GM23338 (cell line): ENCODE data around the gene NSG1. TPM values are rescaled to one million over a fixed set of nuclear protein-coding genes. Genes with fewer than 3 reads are reported as not detected.

ENCODE experiments used
- ATAC-seq: fragments of 200-7000 bp; cut with Tn5 transposase; 3 replicates; pipeline ENCODE4 v1.9.1; 2020
- DNase-seq: peaks from one replicate; pipeline ENCODE4 v3.0.0-alpha.2; 2015; ENCODE audit warnings: low spot score
- H2AFZ ChIP-seq: fragments of 200-600 bp; sonication (generic); 2 replicates; pipeline ENCODE4 v1.8.0; 2016; ENCODE audit warnings: antibody characterized with exemption, mild to moderate bottlenecking, moderate library complexity
- H3F3A ChIP-seq: fragments of 200-600 bp; sonication (generic); replicated peaks from 2 replicates; pipeline ENCODE4 v1.8.0; 2017; ENCODE audit warnings: antibody characterized with exemption, mixed run types, low read depth
- H3K27ac ChIP-seq: fragments of 200-600 bp; sonication (generic); 2 replicates; pipeline ENCODE4 v1.6.1; 2016; ENCODE audit warnings: low read depth
- H3K27me3 ChIP-seq: fragments of 200-600 bp; sonication (generic); 2 replicates; pipeline ENCODE4 v1.8.0; 2016; ENCODE audit warnings: mild to moderate bottlenecking, mixed run types, moderate library complexity; ENCODE audit not compliant: insufficient read depth
- H3K36me3 ChIP-seq: fragments of 200-600 bp; sonication (generic); 2 replicates; pipeline ENCODE4 v1.8.0; 2016; ENCODE audit warnings: mild to moderate bottlenecking; ENCODE audit not compliant: insufficient read depth
- H3K4me1 ChIP-seq: fragments of 200-600 bp; sonication (generic); 2 replicates; pipeline ENCODE4 v1.8.0; 2016; ENCODE audit warnings: mild to moderate bottlenecking, moderate library complexity; ENCODE audit not compliant: insufficient read depth
- H3K4me2 ChIP-seq: fragments of 200-600 bp; sonication (generic); 2 replicates; pipeline ENCODE4 v1.7.1; 2017; ENCODE audit warnings: mixed run types
- H3K4me3 ChIP-seq: fragments of 200-600 bp; sonication (generic); 2 replicates; pipeline ENCODE4 v1.6.1; 2016; ENCODE audit warnings: mixed run types
- H3K79me2 ChIP-seq: fragments of 200-600 bp; sonication (generic); replicated peaks from 2 replicates; pipeline ENCODE4 v1.8.0; 2017; ENCODE audit warnings: mild to moderate bottlenecking; ENCODE audit not compliant: insufficient read depth
- H3K9me2 ChIP-seq: fragments of 200-600 bp; sonication (generic); 2 replicates; pipeline ENCODE4 v1.8.0; 2017; ENCODE audit not compliant: insufficient read depth
- H4K20me1 ChIP-seq: fragments of 200-600 bp; sonication (generic); replicated peaks from 2 replicates; pipeline ENCODE4 v1.8.0; 2017; ENCODE audit warnings: mild to moderate bottlenecking; ENCODE audit not compliant: insufficient read depth
- H3K27ac Mint-ChIP-seq: 2 replicates; pipeline ENCODE4 v1.8.0; 2020; ENCODE audit warnings: inconsistent platforms, mild to moderate bottlenecking, moderate library complexity, mixed read lengths
- H3K27me3 Mint-ChIP-seq: 3 replicates; pipeline ENCODE4 v1.8.0; 2022; ENCODE audit warnings: low read depth, mild to moderate bottlenecking, moderate library complexity, mixed read lengths, inconsistent platforms; ENCODE audit not compliant: insufficient read depth, poor library complexity
- H3K36me3 Mint-ChIP-seq: 3 replicates; pipeline ENCODE4 v1.8.0; 2021; ENCODE audit warnings: low read depth, mild to moderate bottlenecking, inconsistent platforms, moderate library complexity, mixed read lengths
- H3K4me1 Mint-ChIP-seq: 3 replicates; pipeline ENCODE4 v1.8.0; 2020; ENCODE audit warnings: mild to moderate bottlenecking, inconsistent platforms, mixed read lengths
- H3K4me3 Mint-ChIP-seq: 3 replicates; pipeline ENCODE4 v1.8.0; 2021; ENCODE audit warnings: moderate library complexity, mild to moderate bottlenecking, inconsistent platforms, mixed read lengths
- H3K9me3 Mint-ChIP-seq: 3 replicates; pipeline ENCODE4 v1.8.0; 2020; ENCODE audit warnings: moderate library complexity, mild to moderate bottlenecking, inconsistent platforms, mixed read lengths
- CREB1 ChIP-seq: fragments of 250-450 bp; sonication (Bioruptor Pico); IDR thresholded peaks from 2 replicates; pipeline ENCODE4 v1.5.0; 2020; ENCODE audit warnings: low read depth, mild to moderate bottlenecking, moderate library complexity
- CTCF ChIP-seq, 2 experiments: fragments of 200-600 bp in 1 of 2; sonication (generic) in 1 of 2; conservative IDR thresholded peaks; 2 replicates each; pipeline versions ENCODE4 v1.5.1 to v1.6.1; 2016 to 2017; ENCODE audit warnings: antibody characterized with exemption in 2 of 2, low read depth in 2 of 2, mild to moderate bottlenecking in 2 of 2, moderate library complexity in 1 of 2
- EZH2phosphoT487 ChIP-seq: fragments of 200-600 bp; sonication (generic); IDR thresholded peaks from one replicate; pipeline ENCODE4 v1.8.1; 2018; ENCODE audit warnings: antibody characterized with exemption; ENCODE audit not compliant: unreplicated experiment
- STAT1 ChIP-seq: IDR thresholded peaks from one replicate; pipeline ENCODE4 v1.6.1; 2016; ENCODE audit warnings: antibody characterized with exemption; ENCODE audit not compliant: unreplicated experiment
- ZNF462 ChIP-seq: fragments of 250-450 bp; sonication (Bioruptor Pico); IDR thresholded peaks from 2 replicates; pipeline ENCODE4 v1.5.0; 2020; ENCODE audit warnings: mild to moderate bottlenecking, moderate library complexity
- polyA plus RNA-seq: library from polyadenylated mRNA; unstranded; fragments of >200 nt; fragmentation: Nextera tagmentation; extraction: Ambion mirVana; gene quantifications from 2 replicates; pipeline ENCODE4 v1.2.1, GENCODE V29; 2016
- total RNA-seq: library from RNA; depleted of rRNA; stranded (reverse); fragments of >200 nt; shearing (Covaris generic); gene quantifications from 2 replicates; pipeline ENCODE4 v1.2.3, GENCODE V29; 2014

NSG1 gene
- total and polyA plus RNA-seq, 2 experiments from 2014 or later: 17.4 to 34.5 TPM

DNA sequence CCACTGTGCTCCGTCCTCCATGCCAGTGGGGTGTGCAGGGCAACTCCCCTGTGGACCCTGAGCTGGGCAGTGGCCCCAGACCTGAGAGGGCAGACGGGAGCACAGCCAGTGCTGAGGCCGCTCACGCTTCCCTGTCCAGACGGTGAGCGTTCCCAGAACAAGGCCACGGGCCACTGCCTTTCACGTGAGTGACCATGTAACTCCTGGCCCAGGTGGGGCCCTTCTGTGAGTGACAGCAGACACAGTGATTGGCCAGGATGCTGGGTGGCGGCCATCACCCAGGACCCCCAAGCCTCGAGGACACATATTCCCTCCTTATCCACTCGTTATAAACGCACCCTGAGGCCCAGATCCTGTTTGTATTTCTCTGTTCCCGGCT is 10.5 kb downstream of the NSG1 start (continued):
- no peak for TF ChIP-seq ZNF462 (CRISPR knock-in tag)

DNA sequence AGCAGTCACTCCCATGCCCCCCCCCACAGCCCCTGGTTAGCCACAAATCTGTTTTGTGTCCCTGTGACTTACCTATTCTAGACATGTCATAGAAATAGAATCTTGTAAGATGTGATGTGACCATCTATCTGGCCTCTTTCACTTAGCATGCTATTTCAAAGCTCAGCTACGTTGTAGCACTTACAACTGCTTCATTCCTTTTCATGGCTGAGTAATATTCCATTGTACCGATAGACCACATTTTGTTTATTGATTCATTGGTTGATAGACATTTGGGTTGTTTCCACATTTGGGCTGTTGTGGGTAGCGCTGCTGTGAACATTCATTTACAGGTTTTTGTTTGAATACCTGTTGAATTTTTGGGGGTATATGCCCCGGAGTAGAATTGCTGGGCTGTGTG is 11.5 kb downstream of the NSG1 start:
- Mint-ChIP-seq H3K9me3 (no peaks in the 10 kb centered on the region; the same call in 1 of the 3 replicates), H3K27ac (no peak overlapping the region), H3K27me3 (peaks cover 18% of the 10 kb centered on the region), H3K4me1 (peaks cover 31% of the 10 kb centered on the region), H3K4me3 (no peak overlapping the region), H3K36me3 (peaks cover 50% of the 10 kb centered on the region)
- Histone ChIP-seq H3K27ac (no peak overlapping the region), H3K79me2 (0 out of 2 replicates have a peak, but pooled peaks cover 4% of the 10 kb centered on the region), H3K4me1 (peaks cover 18% of the 10 kb centered on the region), H4K20me1 (no peaks in the 10 kb centered on the region), H3K9me2 (no peaks in the 10 kb centered on the region), H3K4me2 (no peak overlapping the region), H3K27me3 (no peaks in the 10 kb centered on the region), H2AFZ (no peak overlapping the region), H3K4me3 (no peak overlapping the region), H3F3A (no peaks in the 10 kb centered on the region), H3K36me3 (no peaks in the 10 kb centered on the region)
- no peak for ATAC-seq
- no peak for DNase-seq
- no peak for TF ChIP-seq ZNF462 (CRISPR knock-in tag)
- no peak for TF ChIP-seq CREB1 (CRISPR knock-in tag)
- no peak for TF ChIP-seq CTCF (conservative IDR thresholded peaks at IDR 0.05; ENCODE audit: low read depth in 2 of 2)
- no peak for TF ChIP-seq EZH2phosphoT487
- no peak for TF ChIP-seq STAT1
